Panc1 (cell line): ENCODE data around the gene PRXL2B. TPM values are rescaled to one million over a fixed set of nuclear protein-coding genes. Genes with fewer than 3 reads are reported as not detected.

ENCODE experiments used
- ATAC-seq: fragments of 200-7000 bp; cut with Tn5 transposase; 2 replicates; pipeline ENCODE4 v1.9.1; 2020; ENCODE audit warnings: mild to moderate bottlenecking, moderate library complexity
- BruUV-seq: library from RNA; stranded (reverse); fragments of 400-500 nt; replicated peaks from 2 replicates; lab custom pipeline; 2021; lab: Mats Ljungman, UMichigan
- CTCF ChIA-PET: fragments of 300-600 bp; sonication (Branson Sonifier 250); formaldehyde crosslinking; loops from one replicate; lab custom pipeline; 2022; ENCODE audit warnings: antibody characterized with exemption; lab: Charles Lee
- POLR2A ChIA-PET: fragments of 300-600 bp; sonication (Branson Sonifier 250); formaldehyde crosslinking; loops from one replicate; lab custom pipeline; 2022; ENCODE audit warnings: antibody characterized with exemption; lab: Charles Lee
- DNase-seq: peaks from one replicate; pipeline ENCODE4 v3.0.0-alpha.2; 2010; ENCODE audit warnings: low read depth, low spot score
- H3K27ac ChIP-seq: 2 replicates; pipeline ENCODE4 v1.5.1; 2011; ENCODE audit warnings: mild to moderate bottlenecking, low read length, inconsistent platforms
- H3K27me3 ChIP-seq: fragments of 200-500 bp; sonication (Bioruptor generic); 2 replicates; pipeline ENCODE4 v1.6.0; 2014; ENCODE audit warnings: low read length, inconsistent platforms; ENCODE audit not compliant: control insufficient read depth, insufficient read depth
- H3K36me3 ChIP-seq: fragments of 200-500 bp; sonication (Bioruptor generic); 2 replicates; pipeline ENCODE4 v1.5.1; 2014; ENCODE audit warnings: inconsistent platforms, mild to moderate bottlenecking, low read length, moderate library complexity; ENCODE audit not compliant: control insufficient read depth, insufficient read depth
- H3K4me1 ChIP-seq: 2 replicates; pipeline ENCODE4 v1.5.1; 2011; ENCODE audit warnings: inconsistent platforms, mild to moderate bottlenecking, low read length, moderate library complexity; ENCODE audit not compliant: control insufficient read depth, insufficient read depth
- H3K4me3 ChIP-seq, 2 experiments: 2 replicates each; pipeline ENCODE4 v1.5.1; 2011 to 2012; ENCODE audit warnings: low read depth in 2 of 2, low read length in 2 of 2, mild to moderate bottlenecking in 2 of 2, inconsistent platforms in 1 of 2, moderate library complexity in 1 of 2
- H3K9me3 ChIP-seq: fragments of 200-500 bp; sonication (Bioruptor generic); 2 replicates; pipeline ENCODE4 v1.5.1; 2014; ENCODE audit warnings: low read depth, mild to moderate bottlenecking, inconsistent platforms, low read length, moderate library complexity; ENCODE audit not compliant: control insufficient read depth, insufficient read depth
- CTCF ChIP-seq: fragments of 450-650 bp; IDR thresholded peaks from 2 replicates; pipeline ENCODE4 v1.5.1; 2017; ENCODE audit warnings: mild to moderate bottlenecking
- POLR2AphosphoS5 ChIP-seq: IDR thresholded peaks from 2 replicates; pipeline ENCODE4 v1.6.1; 2012; ENCODE audit warnings: mild to moderate bottlenecking, low read depth, low read length, moderate library complexity
- REST ChIP-seq, 2 experiments: IDR thresholded peaks; 2 replicates each; pipeline ENCODE4 v1.6.1; 2011 to 2012; ENCODE audit warnings: low read depth in 2 of 2, control low read depth in 1 of 2, low read length in 1 of 2, mild to moderate bottlenecking in 1 of 2, moderate library complexity in 1 of 2; ENCODE audit not compliant: insufficient read depth in 1 of 2
- SIN3A ChIP-seq: IDR thresholded peaks from 2 replicates; pipeline ENCODE4 v1.6.1; 2012; ENCODE audit warnings: low read depth, mild to moderate bottlenecking, low read length, moderate library complexity, borderline replicate concordance; ENCODE audit not compliant: insufficient read depth
- TCF7L2 ChIP-seq: IDR thresholded peaks from 2 replicates; pipeline ENCODE4 v1.6.1; 2011; ENCODE audit warnings: mild to moderate bottlenecking, low read depth, low read length, inconsistent platforms
- in situ Hi-C: cut with HindIII; loops from 2 replicates; pipeline ENCODE4 v1.10.0; 2016; ENCODE audit warnings: low sequenced_read_pairs, low pct_unique_long_range_greater_than_20kb
- intact Hi-C: fragments of 100-400 bp; cut with micrococcal nuclease; formaldehyde crosslinking; loops from one replicate; pipeline ENCODE4 v1.10.0; 2022; ENCODE audit not compliant: unreplicated experiment
- total RNA-seq: library from RNA; stranded (reverse); gene quantifications from one replicate; pipeline ENCODE4 v1.2.1, GENCODE V29; 2021; ENCODE audit not compliant: unreplicated experiment

PRXL2B gene
- total RNA-seq, 1 experiment from 2014 or later = 17.0 TPM

GRCh38 chr1:2614145-2614544, 27.6 kb downstream of the PRXL2B start:
- no TSS peak for BruUV-seq
- Histone ChIP-seq H3K4me1 (no peaks in the 10 kb centered on the region), H3K27ac (no peak overlapping the region), H3K27me3 (peaks cover 15% of the 10 kb centered on the region), H3K4me3 (no peak overlapping the region), H3K36me3 (no peaks in the 10 kb centered on the region), H3K9me3 (no peaks in the 10 kb centered on the region)
- ATAC-seq = no peak
- POLR2A ChIA-PET = no interaction called here
- TF ChIP-seq POLR2AphosphoS5 = no peak
- no peak for TF ChIP-seq REST (IDR thresholded peaks at IDR 0.05; ENCODE audit: insufficient read depth in 1 of 2, low read depth in 2 of 2, low read length in 1 of 2)
- TF ChIP-seq SIN3A = no peak
- TF ChIP-seq TCF7L2 = no peak
- no peak for TF ChIP-seq CTCF
- CTCF ChIA-PET = no interaction called here
- intact Hi-C loops (no loop called here), in situ Hi-C loops (no loop called here)
- no peak for DNase-seq

- peaks cover 20% of the 10 kb centered on the region for H3K27me3 ChIP-seq
- no TSS peak for BruUV-seq
These were observed 31.4 kb downstream of the PRXL2B start for GRCh38 chr1:2617971-2618470.

More at GRCh38 chr1:2617971-2618470, 31.4 kb downstream of the PRXL2B start:
- intact Hi-C loops (no loop called here), in situ Hi-C loops (no loop called here)
- ChIA-PET POLR2A (no interaction called here), CTCF (no interaction called here)
- H3K27ac ChIP-seq = no peak overlapping the region
- ATAC-seq = no peak
- no peaks in the 10 kb centered on the region for H3K4me1 ChIP-seq
- H3K9me3 ChIP-seq = no peaks in the 10 kb centered on the region
- no peaks in the 10 kb centered on the region for H3K36me3 ChIP-seq
- no peak for DNase-seq
- no peak overlapping the region for H3K4me3 ChIP-seq
- TF ChIP-seq POLR2AphosphoS5 = no peak
- TF ChIP-seq REST (IDR thresholded peaks at IDR 0.05; ENCODE audit: insufficient read depth in 1 of 2, low read depth in 2 of 2, low read length in 1 of 2) = no peak
- TF ChIP-seq SIN3A = no peak
- no peak for TF ChIP-seq CTCF
- no peak for TF ChIP-seq TCF7L2
